ENCODE data around the gene PTGER2.

DNA sequence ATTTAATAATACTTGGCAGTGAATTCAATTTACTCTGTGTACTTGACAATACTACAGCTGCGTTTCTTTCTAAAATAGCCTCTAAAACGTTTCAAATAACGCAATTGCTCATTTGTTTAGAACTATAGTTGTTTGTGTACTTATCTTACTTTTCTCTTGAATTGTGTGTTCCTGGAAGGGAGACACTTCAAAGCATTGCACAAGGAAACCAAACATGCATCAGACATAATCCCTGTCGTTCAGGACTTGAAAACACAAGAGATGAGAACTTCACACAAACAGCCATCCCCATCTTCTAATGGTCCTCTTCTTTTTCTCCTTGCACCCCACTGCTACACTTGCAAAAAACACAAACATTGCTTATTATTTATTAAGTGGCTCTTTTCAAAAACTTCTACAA is 38.5 kb downstream of the PTGER2 start:
- TF ChIP-seq, protein P1, sequence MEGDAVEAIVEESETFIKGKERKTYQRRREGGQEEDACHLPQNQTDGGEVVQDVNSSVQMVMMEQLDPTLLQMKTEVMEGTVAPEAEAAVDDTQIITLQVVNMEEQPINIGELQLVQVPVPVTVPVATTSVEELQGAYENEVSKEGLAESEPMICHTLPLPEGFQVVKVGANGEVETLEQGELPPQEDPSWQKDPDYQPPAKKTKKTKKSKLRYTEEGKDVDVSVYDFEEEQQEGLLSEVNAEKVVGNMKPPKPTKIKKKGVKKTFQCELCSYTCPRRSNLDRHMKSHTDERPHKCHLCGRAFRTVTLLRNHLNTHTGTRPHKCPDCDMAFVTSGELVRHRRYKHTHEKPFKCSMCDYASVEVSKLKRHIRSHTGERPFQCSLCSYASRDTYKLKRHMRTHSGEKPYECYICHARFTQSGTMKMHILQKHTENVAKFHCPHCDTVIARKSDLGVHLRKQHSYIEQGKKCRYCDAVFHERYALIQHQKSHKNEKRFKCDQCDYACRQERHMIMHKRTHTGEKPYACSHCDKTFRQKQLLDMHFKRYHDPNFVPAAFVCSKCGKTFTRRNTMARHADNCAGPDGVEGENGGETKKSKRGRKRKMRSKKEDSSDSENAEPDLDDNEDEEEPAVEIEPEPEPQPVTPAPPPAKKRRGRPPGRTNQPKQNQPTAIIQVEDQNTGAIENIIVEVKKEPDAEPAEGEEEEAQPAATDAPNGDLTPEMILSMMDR (IDR thresholded peaks at IDR 0.05), result no peak
- TF ChIP-seq POLR2AphosphoS5 (IDR thresholded peaks at IDR 0.05), result no peak
